Memory B cell (primary cell): ENCODE results near the gene SORCS2.

ENCODE experiments used
- ATAC-seq: fragments of 150-1000 bp; cut with Tn5 transposase; 2 replicates; pipeline ENCODE4 v1.10.0; 2021; ENCODE audit warnings: low read depth, mild to moderate bottlenecking, moderate library complexity
- DNase-seq, 2 donors: peaks; one replicate each; pipeline ENCODE4 v3.0.0; 2022; ENCODE audit warnings: low spot score in 2 of 2
- H3K27ac Mint-ChIP-seq: one replicate; pipeline ENCODE4 v1.8.0; 2022; ENCODE audit warnings: mild to moderate bottlenecking, moderate library complexity, mixed read lengths
- H3K27me3 Mint-ChIP-seq: one replicate; pipeline ENCODE4 v1.8.0; 2022; ENCODE audit warnings: mixed read lengths
- H3K36me3 Mint-ChIP-seq: one replicate; pipeline ENCODE4 v1.8.0; 2022; ENCODE audit warnings: mild to moderate bottlenecking, mixed read lengths
- H3K4me1 Mint-ChIP-seq: one replicate; pipeline ENCODE4 v1.8.0; 2022; ENCODE audit warnings: mixed read lengths
- H3K4me3 Mint-ChIP-seq: one replicate; pipeline ENCODE4 v1.8.0; 2022; ENCODE audit warnings: mild to moderate bottlenecking, moderate library complexity, mixed read lengths
- H3K9me3 Mint-ChIP-seq: one replicate; pipeline ENCODE4 v1.8.0; 2022; ENCODE audit warnings: mixed read lengths

The SORCS2 gene

DNA sequence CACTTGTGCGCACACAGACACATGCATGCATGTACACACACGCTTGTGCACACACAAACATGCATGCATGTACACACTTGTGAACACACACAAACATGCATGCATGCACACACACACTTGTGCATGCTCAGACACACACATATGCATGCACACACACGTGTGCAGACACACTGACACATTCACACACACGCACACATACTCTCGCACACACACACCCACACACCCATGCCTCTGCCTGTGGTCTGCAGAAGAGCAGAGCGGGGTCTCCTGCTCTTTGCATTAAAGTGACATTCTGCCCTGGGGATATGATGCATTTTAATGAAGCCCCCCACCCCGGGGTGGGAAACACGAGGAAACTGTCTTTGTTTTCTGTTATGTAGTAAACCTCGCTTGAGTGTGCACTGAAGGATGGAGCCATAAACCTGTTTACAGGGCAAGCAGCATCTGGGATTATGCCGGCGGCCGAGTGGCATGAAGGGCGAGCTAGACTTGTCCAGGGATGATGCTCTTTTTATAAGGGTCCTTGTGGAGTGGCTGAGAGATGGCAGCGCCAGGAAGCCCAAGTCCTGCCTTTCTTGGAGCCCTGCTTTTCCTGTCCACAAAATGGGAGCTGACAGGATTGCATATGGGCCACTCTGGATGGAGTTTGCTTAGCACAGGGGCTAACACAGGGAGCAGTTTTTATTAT is 224.6 kb downstream of the SORCS2 start:
- peaks cover 2% of the 10 kb centered on the region for H3K27me3 Mint-ChIP-seq
- H3K9me3 Mint-ChIP-seq = peaks cover 3% of the 10 kb centered on the region
- ATAC-seq (no peak), DNase-seq (no peak)
- H3K4me1 Mint-ChIP-seq = no peaks in the 10 kb centered on the region
- no peaks in the 10 kb centered on the region for H3K36me3 Mint-ChIP-seq
- no peak overlapping the region for H3K4me3 Mint-ChIP-seq
- H3K27ac Mint-ChIP-seq = no peak overlapping the region

- H3K4me3 Mint-ChIP-seq = no peak overlapping the region
- H3K4me1 Mint-ChIP-seq = no peaks in the 10 kb centered on the region
- H3K27me3 Mint-ChIP-seq = peaks cover 2% of the 10 kb centered on the region
- peaks cover 3% of the 10 kb centered on the region for H3K9me3 Mint-ChIP-seq
- no peak for DNase-seq
- ATAC-seq = no peak
- H3K36me3 Mint-ChIP-seq = no peaks in the 10 kb centered on the region
- no peak overlapping the region for H3K27ac Mint-ChIP-seq
Measured at GRCh38 chr4:7417639-7418038, 225.3 kb downstream of the SORCS2 start.

- H3K9me3 Mint-ChIP-seq = peaks cover 3% of the 10 kb centered on the region
- H3K27ac Mint-ChIP-seq = no peak overlapping the region
- no peaks in the 10 kb centered on the region for H3K4me1 Mint-ChIP-seq
- H3K27me3 Mint-ChIP-seq = peaks cover 2% of the 10 kb centered on the region
- H3K4me3 Mint-ChIP-seq = no peak overlapping the region
- DNase-seq = no peak
- no peak for ATAC-seq
- no peaks in the 10 kb centered on the region for H3K36me3 Mint-ChIP-seq
Measured at GRCh38 chr4:7418131-7418943, 226.0 kb downstream of the SORCS2 start.

DNA sequence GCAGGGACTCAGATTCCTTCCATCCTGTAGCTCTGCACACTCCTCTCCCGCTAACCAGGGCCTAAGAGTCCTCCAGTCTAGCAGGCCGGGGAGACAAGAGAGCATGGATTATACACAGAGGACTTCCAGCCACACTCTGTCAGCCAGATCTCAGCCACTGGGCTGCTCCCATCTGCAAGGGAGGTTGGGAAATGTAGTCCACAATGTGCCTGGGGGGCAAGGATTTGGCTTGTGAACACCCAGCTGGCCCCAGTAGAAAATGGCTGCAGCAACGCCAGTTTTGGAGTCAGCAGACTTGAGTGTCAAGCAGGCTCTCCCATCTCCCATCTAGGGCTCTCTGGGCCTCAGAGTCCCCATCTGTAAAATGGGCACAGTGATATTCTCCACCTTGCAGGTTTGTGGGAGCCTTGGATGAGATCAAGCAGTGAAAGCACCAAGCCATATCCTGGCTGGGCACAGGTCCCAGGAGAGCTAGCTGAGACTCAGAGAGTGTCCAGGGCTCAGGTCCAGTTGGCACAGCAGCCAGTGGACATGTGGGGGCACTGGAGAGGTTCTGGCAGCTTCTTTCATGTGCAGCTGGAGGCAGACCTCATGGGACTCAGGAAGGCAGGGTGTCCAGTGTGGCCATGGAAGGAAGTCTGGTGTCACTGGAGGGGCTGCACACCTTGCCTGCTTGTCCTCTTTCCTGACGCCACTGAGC is 227.8 kb downstream of the SORCS2 start:
- Mint-ChIP-seq H3K36me3 (no peaks in the 10 kb centered on the region), H3K27me3 (no peaks in the 10 kb centered on the region), H3K4me1 (no peaks in the 10 kb centered on the region), H3K4me3 (no peak overlapping the region), H3K27ac (no peak overlapping the region), H3K9me3 (peaks cover 3% of the 10 kb centered on the region)
- ATAC-seq (no peak), DNase-seq (no peak)

- Mint-ChIP-seq H3K4me3 (no peak overlapping the region), H3K36me3 (no peaks in the 10 kb centered on the region), H3K4me1 (no peaks in the 10 kb centered on the region), H3K27ac (no peak overlapping the region), H3K9me3 (peaks cover 3% of the 10 kb centered on the region), H3K27me3 (no peaks in the 10 kb centered on the region)
- ATAC-seq = no peak
- no peak for DNase-seq
Measured at GRCh38 chr4:7420661-7421040, 228.3 kb downstream of the SORCS2 start.

DNA sequence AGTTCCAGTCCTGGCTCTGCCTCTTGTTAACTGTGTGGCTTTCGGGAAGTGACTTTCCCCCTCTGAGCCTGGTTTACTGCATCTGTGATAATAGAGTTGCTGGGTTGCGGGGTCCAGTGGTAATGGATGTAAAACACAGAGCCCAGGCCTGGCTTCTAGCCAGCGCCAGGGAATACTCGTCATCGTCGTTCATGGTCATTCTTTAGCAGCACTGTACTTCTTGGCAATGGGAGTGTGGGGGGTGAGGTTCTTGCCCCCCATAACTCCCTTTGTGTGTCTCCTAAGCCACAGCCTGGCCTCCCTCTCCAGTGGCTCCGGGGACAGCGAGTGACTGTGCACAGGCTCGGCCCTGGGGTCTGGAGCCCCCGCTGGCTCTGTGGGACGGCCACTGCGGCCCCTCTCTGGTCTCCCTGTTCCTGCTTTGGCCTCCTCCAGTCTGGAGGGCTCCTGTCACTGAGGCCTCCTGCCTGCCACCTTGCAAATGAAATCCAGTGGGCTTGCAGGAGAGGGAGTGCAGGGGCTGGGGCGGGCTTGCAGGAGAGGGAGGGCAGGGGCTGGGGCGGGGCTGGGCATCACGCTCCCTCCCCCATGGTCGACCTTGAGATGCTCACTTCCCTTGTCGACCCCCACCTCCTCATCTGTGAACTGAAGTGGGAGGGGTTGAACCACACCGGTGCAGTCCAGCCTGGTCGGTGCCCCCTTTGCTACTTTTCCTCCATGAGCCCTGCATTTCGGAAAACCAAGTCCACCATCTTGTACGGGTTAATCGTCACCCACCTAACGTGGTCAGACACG is 229.2 kb downstream of the SORCS2 start:
- H3K27ac Mint-ChIP-seq = no peak overlapping the region
- ATAC-seq (no peak), DNase-seq (no peak)
- H3K9me3 Mint-ChIP-seq = peaks cover under 1% of the 10 kb centered on the region
- no peaks in the 10 kb centered on the region for H3K36me3 Mint-ChIP-seq
- H3K4me3 Mint-ChIP-seq = no peak overlapping the region
- no peaks in the 10 kb centered on the region for H3K4me1 Mint-ChIP-seq
- no peaks in the 10 kb centered on the region for H3K27me3 Mint-ChIP-seq

DNA sequence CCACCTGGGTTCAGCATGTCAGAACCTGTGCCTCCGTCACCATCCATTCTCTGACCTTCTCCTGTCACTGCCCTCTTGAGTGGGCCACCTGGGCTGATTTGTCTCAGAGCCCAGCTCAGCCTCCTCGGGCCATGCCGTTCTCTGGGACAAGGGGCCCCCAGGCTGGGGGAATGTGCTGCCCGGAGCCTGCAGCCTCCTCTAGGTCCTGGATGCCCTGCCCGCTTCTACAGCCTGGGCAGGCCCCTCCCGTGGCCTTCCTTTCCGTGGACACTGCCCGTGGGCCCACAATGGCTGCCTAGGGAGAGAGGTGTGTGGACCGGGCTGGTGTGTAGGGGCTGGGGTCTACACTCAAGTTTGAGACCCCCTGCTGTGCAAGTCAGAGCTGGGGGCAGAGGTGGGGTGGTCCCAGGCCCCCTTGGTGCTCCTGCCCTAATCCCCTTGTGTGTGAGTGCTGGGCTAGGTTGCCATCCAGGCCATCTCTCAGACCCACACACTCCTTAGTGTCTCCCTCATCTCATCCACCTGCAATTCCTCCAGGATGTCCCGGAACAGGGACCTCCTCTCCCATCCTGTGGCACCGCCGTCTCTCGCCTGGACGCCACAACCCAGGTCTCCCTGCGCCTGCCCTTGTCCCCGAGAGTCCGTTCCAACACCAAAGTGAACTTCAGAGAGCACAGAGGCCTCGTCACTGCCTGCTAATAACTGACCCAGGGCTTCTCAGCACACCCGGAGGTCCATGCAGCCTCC is 230.0 kb downstream of the SORCS2 start:
- no peaks in the 10 kb centered on the region for H3K9me3 Mint-ChIP-seq
- H3K27ac Mint-ChIP-seq = no peak overlapping the region
- no peaks in the 10 kb centered on the region for H3K36me3 Mint-ChIP-seq
- H3K4me1 Mint-ChIP-seq = no peaks in the 10 kb centered on the region
- ATAC-seq = no peak
- H3K4me3 Mint-ChIP-seq = no peak overlapping the region
- H3K27me3 Mint-ChIP-seq = no peaks in the 10 kb centered on the region
- DNase-seq = no peak

DNA sequence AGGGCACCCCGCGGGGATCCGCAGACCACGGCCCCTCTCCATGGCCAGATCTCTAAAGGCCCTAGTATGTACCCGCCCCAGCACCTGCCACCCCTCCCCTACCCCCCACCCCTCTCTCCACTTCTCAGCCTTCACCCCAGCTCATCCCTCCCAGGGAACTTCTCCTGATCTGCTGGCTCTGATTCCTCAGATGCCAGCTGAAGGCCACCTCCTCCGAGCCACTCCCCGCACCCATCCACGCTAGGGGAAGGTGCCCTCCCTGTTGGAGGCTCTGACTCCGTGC is 230.5 kb downstream of the SORCS2 start:
- H3K27me3 Mint-ChIP-seq = no peaks in the 10 kb centered on the region
- no peak overlapping the region for H3K27ac Mint-ChIP-seq
- H3K36me3 Mint-ChIP-seq = no peaks in the 10 kb centered on the region
- no peak overlapping the region for H3K4me3 Mint-ChIP-seq
- ATAC-seq = no peak
- no peak for DNase-seq
- H3K9me3 Mint-ChIP-seq = no peaks in the 10 kb centered on the region
- no peaks in the 10 kb centered on the region for H3K4me1 Mint-ChIP-seq

DNA sequence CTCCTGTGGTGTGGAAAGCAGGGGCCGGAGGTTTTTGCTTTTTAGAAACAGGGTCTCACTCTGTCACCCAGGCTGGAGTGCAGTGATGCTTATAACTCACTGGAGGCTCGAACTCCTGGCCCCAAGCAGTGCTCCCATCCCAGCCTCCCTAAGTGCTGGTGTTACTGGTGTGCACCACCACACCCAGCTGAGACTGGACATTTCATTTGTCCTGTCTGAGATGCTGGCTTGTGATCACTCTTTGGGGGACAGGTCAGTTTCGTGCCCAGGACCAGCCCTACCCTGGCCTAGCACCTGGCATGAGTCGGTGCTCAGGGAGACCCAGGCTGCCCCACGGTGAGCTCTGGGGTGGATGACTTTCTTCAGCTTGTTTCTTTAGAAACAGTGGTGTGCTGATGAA is 231.1 kb downstream of the SORCS2 start:
- Mint-ChIP-seq H3K27me3 (peaks cover 2% of the 10 kb centered on the region), H3K4me1 (no peaks in the 10 kb centered on the region), H3K9me3 (no peaks in the 10 kb centered on the region), H3K4me3 (no peak overlapping the region), H3K36me3 (no peaks in the 10 kb centered on the region), H3K27ac (no peak overlapping the region)
- DNase-seq = no peak
- no peak for ATAC-seq

DNA sequence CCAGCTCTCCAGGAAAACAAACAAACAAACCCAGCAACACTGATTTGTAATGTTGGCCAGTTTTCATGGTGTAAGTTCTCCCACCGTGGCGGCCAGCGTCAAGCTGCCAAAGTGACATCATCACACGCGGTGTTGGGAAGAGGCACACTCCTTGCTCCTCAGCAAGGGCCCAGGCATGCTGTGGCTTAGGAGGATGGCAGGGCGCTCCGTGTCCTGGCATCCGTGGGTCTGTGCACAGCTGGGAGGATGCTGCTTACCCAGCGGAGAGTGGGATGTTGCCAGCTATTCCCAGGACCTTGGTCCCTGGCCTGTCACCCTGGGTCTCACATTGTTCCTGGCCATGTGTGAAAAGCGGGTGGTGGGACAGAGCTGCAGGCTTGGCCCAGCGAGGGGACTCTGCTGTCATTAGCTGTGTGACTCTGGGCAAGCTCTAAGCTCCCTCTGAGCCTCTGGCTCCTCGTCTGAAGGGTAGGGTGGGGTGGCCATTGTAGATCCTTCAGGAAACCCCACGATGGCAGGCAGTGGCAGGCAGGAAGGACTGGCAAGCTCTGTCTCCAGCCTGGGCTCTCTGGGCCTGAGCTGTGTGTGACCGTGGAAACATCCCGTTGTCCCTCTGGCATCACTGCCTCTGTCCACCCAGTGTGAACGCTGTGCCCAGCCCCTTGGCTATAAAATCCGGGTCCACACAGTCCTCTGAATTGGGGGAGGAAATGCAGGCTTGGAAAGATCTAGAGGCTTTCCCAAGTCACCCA is 231.6 kb downstream of the SORCS2 start:
- Mint-ChIP-seq H3K36me3 (no peaks in the 10 kb centered on the region), H3K27ac (no peak overlapping the region), H3K4me1 (no peaks in the 10 kb centered on the region), H3K4me3 (no peak overlapping the region), H3K9me3 (no peaks in the 10 kb centered on the region), H3K27me3 (peaks cover 4% of the 10 kb centered on the region)
- no peak for ATAC-seq
- no peak for DNase-seq

- ATAC-seq (no peak), DNase-seq (no peak)
- Mint-ChIP-seq H3K27me3 (peaks cover 4% of the 10 kb centered on the region), H3K27ac (no peak overlapping the region), H3K4me1 (no peaks in the 10 kb centered on the region), H3K9me3 (no peaks in the 10 kb centered on the region), H3K4me3 (no peak overlapping the region), H3K36me3 (no peaks in the 10 kb centered on the region)
Measured at GRCh38 chr4:7424553-7425111, 232.3 kb downstream of the SORCS2 start.

- ATAC-seq (no peak), DNase-seq (no peak)
- Mint-ChIP-seq H3K9me3 (no peaks in the 10 kb centered on the region), H3K4me1 (no peaks in the 10 kb centered on the region), H3K36me3 (no peaks in the 10 kb centered on the region), H3K27me3 (peaks cover 4% of the 10 kb centered on the region), H3K27ac (no peak overlapping the region), H3K4me3 (no peak overlapping the region)
Measured at GRCh38 chr4:7425124-7425523, 232.8 kb downstream of the SORCS2 start.
